ENCODE data around the gene METTL25B.

Gene METTL25B

GRCh38 chr1:156742017-156742416 lies 13.7 kb downstream of the METTL25B start:
- H3K27ac ChIP-seq, result peak overlapping the region; percentile 86
- H3K4me3 ChIP-seq, result no peak overlapping the region
- no peaks in the 10 kb centered on the region for H3K9me3 ChIP-seq (ENCODE audit: low read depth, low read length)
- DNase-seq (ENCODE audit: low read depth, low spot score), result no peak
- H3K9ac ChIP-seq (ENCODE audit: insufficient read length), result no peak overlapping the region
- no peak for TF ChIP-seq EZH2 (IDR thresholded peaks at IDR 0.05)
- TF ChIP-seq POLR2AphosphoS5 (IDR thresholded peaks at IDR 0.05; ENCODE audit: borderline replicate concordance, low read depth, low read length), result no peak
- no peak for TF ChIP-seq FOXP2 (optimal IDR thresholded peaks at IDR 0.05; ENCODE audit: control extremely low read depth, extremely low read length, insufficient read depth)
- peaks cover 67% of the 10 kb centered on the region for H3K36me3 ChIP-seq (ENCODE audit: insufficient read depth, low read length)

DNA sequence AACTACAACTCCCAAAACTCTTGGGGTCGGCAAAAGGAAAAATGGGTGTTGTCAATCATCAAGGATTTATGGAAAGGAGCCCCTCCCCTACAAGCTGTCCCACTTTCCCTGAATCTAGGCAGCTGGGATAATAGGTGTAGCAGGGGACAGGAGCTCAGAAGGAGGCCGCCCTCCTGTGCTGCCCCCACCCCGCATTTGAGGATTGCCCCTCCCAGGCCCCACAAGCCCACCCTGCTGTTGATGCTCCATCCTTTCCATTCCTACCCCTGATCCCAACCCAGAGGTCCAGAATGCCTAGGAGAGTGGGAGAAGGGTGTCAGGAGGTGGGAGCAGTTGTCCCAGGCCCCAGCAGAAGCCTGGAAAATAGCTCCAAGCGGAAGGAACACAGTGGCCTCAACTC lies 14.5 kb downstream of the METTL25B start:
- Histone ChIP-seq H3K4me3 (no peak overlapping the region), H3K27ac (peak overlapping the region; percentile 86), H3K9ac (ENCODE audit: insufficient read length) (no peak overlapping the region), H3K36me3 (ENCODE audit: insufficient read depth, low read length) (peaks cover 60% of the 10 kb centered on the region), H3K9me3 (ENCODE audit: low read depth, low read length) (no peaks in the 10 kb centered on the region)
- TF ChIP-seq EZH2 (IDR thresholded peaks at IDR 0.05), result no peak
- no peak for TF ChIP-seq FOXP2 (optimal IDR thresholded peaks at IDR 0.05; ENCODE audit: control extremely low read depth, extremely low read length, insufficient read depth)
- no peak for TF ChIP-seq POLR2AphosphoS5 (IDR thresholded peaks at IDR 0.05; ENCODE audit: borderline replicate concordance, low read depth, low read length)
- no peak for DNase-seq (ENCODE audit: low read depth, low spot score)

DNA sequence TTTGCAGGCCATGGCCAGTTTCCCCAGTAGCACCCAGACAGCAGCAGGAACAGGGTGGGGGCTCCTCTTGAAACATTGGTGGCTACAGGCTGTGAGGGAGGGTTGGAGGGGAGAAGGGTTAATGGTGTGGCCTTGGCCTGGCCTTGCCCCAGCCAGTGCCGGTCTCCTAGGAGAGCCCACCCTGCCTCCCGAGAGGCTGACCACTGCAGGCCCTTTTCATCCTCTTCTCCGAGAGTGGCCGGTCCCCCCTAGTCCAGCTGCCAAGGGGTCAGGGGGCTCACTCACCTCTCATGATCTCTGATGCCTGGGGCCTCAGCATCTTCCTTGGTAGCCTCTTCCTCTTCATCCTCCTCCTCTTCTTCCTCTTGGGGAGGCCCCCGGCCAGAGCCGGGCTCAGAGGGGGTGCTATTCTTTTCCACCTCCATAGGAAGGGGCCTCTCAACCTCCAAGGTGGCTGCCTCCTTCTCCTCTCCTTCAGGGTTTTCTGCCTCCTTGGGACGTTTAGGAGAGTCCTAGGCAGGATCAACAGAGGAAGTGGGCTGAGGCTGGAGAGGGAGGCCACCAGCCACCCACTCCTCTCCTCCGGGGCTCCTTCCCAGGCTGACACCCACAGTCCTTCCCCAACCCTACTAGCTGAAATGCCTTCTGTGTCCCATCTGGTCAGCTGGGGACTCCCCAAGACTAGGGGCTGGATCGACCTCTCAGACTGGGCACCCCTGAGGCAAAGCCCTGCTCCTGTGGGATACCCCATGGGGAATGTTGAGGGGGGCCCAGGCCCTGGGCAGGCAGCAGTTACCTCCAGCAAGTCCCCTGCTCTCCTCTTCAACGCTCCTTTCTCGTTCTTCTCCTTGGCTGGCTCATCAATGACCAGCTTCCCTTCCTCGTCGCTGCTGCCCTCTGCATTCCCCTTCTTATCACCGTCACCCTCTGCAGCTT lies 15.4 kb downstream of the METTL25B start:
- H3K36me3 ChIP-seq (ENCODE audit: insufficient read depth, low read length), result peaks cover 52% of the 10 kb centered on the region
- no peaks in the 10 kb centered on the region for H3K9me3 ChIP-seq (ENCODE audit: low read depth, low read length)
- peak overlapping the region; percentile 86; the same call in 1 of the 2 replicates for H3K27ac ChIP-seq
- no peak overlapping the region for H3K4me3 ChIP-seq
- no peak overlapping the region for H3K9ac ChIP-seq (ENCODE audit: insufficient read length)
- TF ChIP-seq FOXP2 (optimal IDR thresholded peaks at IDR 0.05; ENCODE audit: control extremely low read depth, extremely low read length, insufficient read depth) (no peak), POLR2AphosphoS5 (IDR thresholded peaks at IDR 0.05; ENCODE audit: borderline replicate concordance, low read depth, low read length) (no peak), EZH2 (IDR thresholded peaks at IDR 0.05) (no peak)
- DNase-seq (ENCODE audit: low read depth, low spot score), result no peak

- DNase-seq (ENCODE audit: low read depth, low spot score), result no peak
- TF ChIP-seq FOXP2 (optimal IDR thresholded peaks at IDR 0.05; ENCODE audit: control extremely low read depth, extremely low read length, insufficient read depth) (no peak), POLR2AphosphoS5 (IDR thresholded peaks at IDR 0.05; ENCODE audit: borderline replicate concordance, low read depth, low read length) (no peak), EZH2 (IDR thresholded peaks at IDR 0.05) (no peak)
- no peak overlapping the region for H3K9ac ChIP-seq (ENCODE audit: insufficient read length)
- H3K36me3 ChIP-seq (ENCODE audit: insufficient read depth, low read length), result peaks cover 47% of the 10 kb centered on the region
- no peak overlapping the region for H3K4me3 ChIP-seq
- no peaks in the 10 kb centered on the region for H3K9me3 ChIP-seq (ENCODE audit: low read depth, low read length)
- H3K27ac ChIP-seq, result peak overlapping the region; percentile 17; the same call in 1 of the 2 replicates
Measured at GRCh38 chr1:156744344-156744743, 16.1 kb downstream of the METTL25B start.

DNA sequence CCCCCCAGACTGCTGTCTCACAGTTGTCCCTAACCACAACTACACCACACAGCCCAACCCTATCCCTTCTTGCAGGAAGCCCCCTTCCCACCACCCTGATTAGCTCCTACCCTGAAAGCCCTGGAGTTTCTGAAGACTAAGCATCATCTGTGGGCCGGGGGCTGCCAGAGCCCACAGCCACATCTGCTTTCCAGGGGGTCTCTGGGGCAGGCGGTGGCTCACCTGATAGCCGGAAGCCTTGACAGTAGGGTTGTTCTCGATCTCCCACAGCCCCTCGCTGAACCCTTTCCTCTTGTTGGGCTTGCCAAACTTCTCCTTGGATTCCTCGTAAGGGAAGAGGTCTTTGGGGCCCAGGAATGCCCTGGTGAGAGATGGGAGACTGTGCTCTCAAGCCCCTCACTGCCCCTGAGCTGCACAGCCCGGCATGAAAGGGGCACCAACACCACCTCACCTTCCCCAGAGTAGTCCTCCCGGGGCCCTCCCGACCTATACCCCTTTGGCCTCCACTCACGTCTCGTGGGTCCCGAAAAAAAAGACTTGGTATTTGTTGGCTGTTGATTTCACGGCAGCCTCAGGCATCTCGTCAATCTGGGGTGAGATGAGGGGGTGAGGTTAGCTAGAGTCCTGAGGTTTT lies 16.6 kb downstream of the METTL25B start:
- no peak for TF ChIP-seq POLR2AphosphoS5 (IDR thresholded peaks at IDR 0.05; ENCODE audit: borderline replicate concordance, low read depth, low read length)
- TF ChIP-seq FOXP2 (optimal IDR thresholded peaks at IDR 0.05; ENCODE audit: control extremely low read depth, extremely low read length, insufficient read depth), result no peak
- TF ChIP-seq EZH2 (IDR thresholded peaks at IDR 0.05), result no peak
- no peak overlapping the region for H3K4me3 ChIP-seq
- no peaks in the 10 kb centered on the region for H3K9me3 ChIP-seq (ENCODE audit: low read depth, low read length)
- peaks cover 47% of the 10 kb centered on the region for H3K36me3 ChIP-seq (ENCODE audit: insufficient read depth, low read length)
- H3K27ac ChIP-seq, result peak overlapping the region; percentile 23
- no peak overlapping the region for H3K9ac ChIP-seq (ENCODE audit: insufficient read length)
- no peak for DNase-seq (ENCODE audit: low read depth, low spot score)

- H3K4me3 ChIP-seq, result peak overlapping the region; percentile 99; the same call in 1 of the 2 replicates
- no peak for DNase-seq (ENCODE audit: low read depth, low spot score)
- peak overlapping the region; percentile 51 for H3K9ac ChIP-seq (ENCODE audit: insufficient read length)
- no peak for TF ChIP-seq FOXP2 (optimal IDR thresholded peaks at IDR 0.05; ENCODE audit: control extremely low read depth, extremely low read length, insufficient read depth)
- no peaks in the 10 kb centered on the region for H3K9me3 ChIP-seq (ENCODE audit: low read depth, low read length)
- peak overlapping the region; percentile 90 for H3K27ac ChIP-seq
- H3K36me3 ChIP-seq (ENCODE audit: insufficient read depth, low read length), result peaks cover 49% of the 10 kb centered on the region
Measured at GRCh38 chr1:156745881-156746280, 17.6 kb downstream of the METTL25B start.

GRCh38 chr1:156746406-156746727 lies 18.1 kb downstream of the METTL25B start:
- no peaks in the 10 kb centered on the region for H3K9me3 ChIP-seq (ENCODE audit: low read depth, low read length)
- H3K9ac ChIP-seq (ENCODE audit: insufficient read length), result peak overlapping the region; percentile 51
- DNase-seq (ENCODE audit: low read depth, low spot score), result no peak
- H3K4me3 ChIP-seq, result peak overlapping the region; percentile 99
- peaks cover 49% of the 10 kb centered on the region for H3K36me3 ChIP-seq (ENCODE audit: insufficient read depth, low read length)
- peak overlapping the region; percentile 90 for H3K27ac ChIP-seq
- TF ChIP-seq EZH2 (IDR thresholded peaks at IDR 0.05) (no peak), POLR2AphosphoS5 (IDR thresholded peaks at IDR 0.05; ENCODE audit: borderline replicate concordance, low read depth, low read length) (no peak)

DNA sequence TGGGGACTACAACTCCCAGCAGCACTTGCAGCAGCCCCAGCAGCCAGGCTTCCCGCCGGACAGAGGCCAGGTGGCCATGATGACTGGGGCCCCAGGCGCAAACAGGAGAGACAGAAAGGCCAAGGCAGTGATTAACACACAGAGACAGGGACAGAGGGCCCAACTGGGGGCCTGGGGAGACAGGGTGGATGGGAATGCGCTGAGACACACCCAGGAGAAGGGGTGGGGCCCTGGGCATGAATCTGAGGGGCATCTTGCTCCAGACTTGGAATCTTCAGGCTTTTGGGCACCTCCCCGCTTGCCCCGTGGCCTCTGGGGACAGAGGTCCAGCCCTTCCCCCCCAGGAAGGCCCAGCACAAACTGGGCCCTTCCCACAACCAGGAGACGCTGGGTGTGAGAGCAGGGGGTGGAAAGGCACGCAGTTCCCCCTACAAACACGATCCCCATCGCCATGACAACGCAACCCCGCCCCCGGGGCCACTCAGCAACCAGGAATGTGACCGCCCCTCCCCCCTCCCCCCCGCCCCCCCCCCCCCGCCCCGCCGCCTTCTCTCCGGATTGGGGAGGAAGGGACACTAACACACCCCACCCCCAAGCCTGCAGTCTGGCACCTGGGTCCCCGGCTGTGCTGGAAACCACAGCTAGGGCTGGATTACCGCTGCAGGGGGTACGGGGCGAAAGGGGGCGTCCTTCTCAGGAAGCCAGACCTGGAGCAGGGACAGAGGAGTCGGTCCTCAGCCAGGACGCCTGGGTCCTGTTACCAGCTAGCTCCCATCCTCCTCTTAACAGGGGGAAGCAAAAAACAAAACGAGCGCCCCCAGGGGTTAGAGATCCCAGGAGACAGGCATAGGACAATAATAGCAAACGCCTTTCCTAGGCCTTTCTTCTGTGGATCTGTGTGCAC lies 18.7 kb downstream of the METTL25B start:
- Histone ChIP-seq H3K36me3 (ENCODE audit: insufficient read depth, low read length) (peaks cover 44% of the 10 kb centered on the region), H3K4me3 (peak overlapping the region; percentile 99), H3K27ac (peak overlapping the region; percentile 90), H3K9me3 (ENCODE audit: low read depth, low read length) (no peaks in the 10 kb centered on the region), H3K9ac (ENCODE audit: insufficient read length) (peak overlapping the region; percentile 95)
- TF ChIP-seq EZH2 (IDR thresholded peaks at IDR 0.05) (no peak), POLR2AphosphoS5 (IDR thresholded peaks at IDR 0.05; ENCODE audit: borderline replicate concordance, low read depth, low read length) (peak; percentile 45; the same call in 1 of the 2 replicates), FOXP2 (optimal IDR thresholded peaks at IDR 0.05; ENCODE audit: control extremely low read depth, extremely low read length, insufficient read depth) (peak; percentile 24)
- DNase-seq (ENCODE audit: low read depth, low spot score), result no peak
